ENCODE measurements around the gene ZNRF1. TPM values are rescaled to one million over a fixed set of nuclear protein-coding genes. Genes with fewer than 3 reads are reported as not detected.
A peak's percentile ranks its signal among the peaks of the same experiment; 100 is the strongest.

Gene ZNRF1
- total and polyA plus RNA-seq, 2 of the 13 experiments (the other 11 are each of a cell fraction or from before 2014, with no cell fraction given), result 43.9 to 58.7 TPM

- TF ChIP-seq ZBTB40 (IDR thresholded peaks at IDR 0.05) (no peak), ZBTB40 (CRISPR knock-in tag; IDR thresholded peaks at IDR 0.05) (no peak), SAP130 (CRISPR knock-in tag; IDR thresholded peaks at IDR 0.05; ENCODE audit: low read depth) (peak; percentile 72), FOSL1 (CRISPR knock-in tag; IDR thresholded peaks at IDR 0.05; ENCODE audit: borderline replicate concordance) (no peak), ZNF687 (CRISPR knock-in tag; IDR thresholded peaks at IDR 0.05) (peak; percentile 66), ZBTB38 (CRISPR knock-in tag; IDR thresholded peaks at IDR 0.05) (peak; percentile 84), ZNF569 (CRISPR knock-in tag; IDR thresholded peaks at IDR 0.05; ENCODE audit: borderline replicate concordance) (no peak), GATAD1 (CRISPR knock-in tag; IDR thresholded peaks at IDR 0.05) (no peak), RXRB (CRISPR knock-in tag; IDR thresholded peaks at IDR 0.05; ENCODE audit: borderline replicate concordance) (no peak), ZNF207 (IDR thresholded peaks at IDR 0.05; ENCODE audit: borderline replicate concordance) (no peak)
Observed at GRCh38 chr16:75087375-75087979, 88.7 kb downstream of the ZNRF1 start (continued).

Measured in HepG2 (cell line).